HG03139 (cell line): ENCODE data around the gene SPATA9.
"Not testable (repeated sequence)": the region's sequence is repeated elsewhere in the genome, so short reads cannot be mapped to it uniquely, and the experiment has no call there.

Experiments
- ATAC-seq: cut with Tn5 transposase; IDR thresholded peaks from one replicate; pipeline ENCODE4 v1.9.1; 2021; ENCODE audit not compliant: unreplicated experiment

SPATA9 gene

GRCh38 chr5:95646569-95647431 is 36.0 kb downstream of the SPATA9 start, which contains the start of gene RFESD:
Gene RFESD (plus strand): TSS chr5:95646777. CDS start chr5:95652272, 5,495 bp downstream.
- ATAC-seq = peak; percentile 99

- not testable (repeated sequence) for ATAC-seq
These were observed 36.6 kb downstream of the SPATA9 start for GRCh38 chr5:95646226-95646568.

GRCh38 chr5:95644351-95645042 is 38.3 kb downstream of the SPATA9 start:
- ATAC-seq = peak; percentile 35

- no peak for ATAC-seq
These were observed 39.6 kb downstream of the SPATA9 start for GRCh38 chr5:95643152-95643551.

GRCh38 chr5:95641741-95642220 is 41.0 kb downstream of the SPATA9 start:
- ATAC-seq = no peak

- ATAC-seq = no peak
These were observed 44.2 kb downstream of the SPATA9 start for GRCh38 chr5:95638632-95639031.

GRCh38 chr5:95634081-95634480 is 48.7 kb downstream of the SPATA9 start:
- ATAC-seq = no peak

- no peak for ATAC-seq
These were observed 49.1 kb downstream of the SPATA9 start for GRCh38 chr5:95633671-95634070.

- ATAC-seq = not testable (repeated sequence)
These were observed 49.8 kb downstream of the SPATA9 start for GRCh38 chr5:95632942-95633341.

GRCh38 chr5:95631991-95632675 is 50.7 kb downstream of the SPATA9 start:
- ATAC-seq = peak; percentile 94

GRCh38 chr5:95631255-95631958 is 51.4 kb downstream of the SPATA9 start:
- no peak for ATAC-seq

GRCh38 chr5:95630394-95630917 is 52.3 kb downstream of the SPATA9 start:
- ATAC-seq = no peak

GRCh38 chr5:95628933-95629332 is 53.9 kb downstream of the SPATA9 start:
- ATAC-seq = no peak

- ATAC-seq = no peak
These were observed 54.6 kb downstream of the SPATA9 start for GRCh38 chr5:95627971-95628810.

GRCh38 chr5:95626701-95627100 is 56.1 kb downstream of the SPATA9 start:
- ATAC-seq = no peak

GRCh38 chr5:95624368-95624767 is 58.4 kb downstream of the SPATA9 start:
- ATAC-seq = no peak

- no peak for ATAC-seq
These were observed 59.1 kb downstream of the SPATA9 start for GRCh38 chr5:95623706-95624105.

GRCh38 chr5:95621839-95622629 is 60.8 kb downstream of the SPATA9 start:
- no peak for ATAC-seq
